ENCODE measurements around the gene CCBE1.
"Not testable (repeated sequence)": the region's sequence is repeated elsewhere in the genome, so short reads cannot be mapped to it uniquely, and the experiment has no call there.

CCBE1 gene

DNA sequence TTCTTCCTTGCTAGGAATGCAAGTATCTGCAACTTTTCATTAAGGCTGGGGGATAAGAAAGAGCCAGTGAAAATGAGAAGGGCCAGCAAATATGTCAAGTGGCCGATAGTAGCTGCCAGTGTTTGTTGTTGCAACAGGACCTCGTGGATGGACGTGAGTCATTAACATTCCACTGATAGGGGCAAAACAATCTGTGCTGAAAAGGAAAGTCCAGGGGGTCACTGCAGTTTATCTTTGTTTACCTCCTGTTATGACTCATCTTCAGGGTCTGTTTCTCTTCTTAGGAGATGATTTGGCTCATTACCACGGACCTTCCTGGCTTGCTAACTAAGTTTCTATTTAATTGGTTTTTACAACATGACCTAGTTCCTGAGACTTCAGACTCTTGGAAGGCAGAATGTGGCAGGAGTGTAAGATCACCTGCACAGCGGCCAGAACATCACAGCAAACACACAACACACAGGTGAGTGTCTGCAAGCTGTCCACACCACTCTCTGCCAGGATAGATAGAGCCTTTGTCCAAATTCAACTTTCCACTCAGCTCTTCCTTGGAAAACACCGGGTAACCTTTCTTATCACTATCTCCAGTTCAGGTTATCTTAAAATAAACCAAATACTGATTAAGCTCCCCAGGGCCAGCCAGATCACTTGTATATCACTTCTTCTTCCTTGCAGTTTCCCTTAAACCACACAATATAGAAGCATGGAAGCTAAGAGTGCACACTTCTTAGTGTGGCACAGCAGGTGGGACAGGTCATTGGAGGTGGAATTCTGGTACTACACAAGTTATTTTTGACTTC, 180.7 kb downstream of the CCBE1 start:
- Histone ChIP-seq H3K36me3 (ENCODE audit: control insufficient read depth, insufficient read depth, low read length) (no peaks in the 10 kb centered on the region), H3K27ac (ENCODE audit: low read depth, low read length, severe bottlenecking) (peak overlapping the region; percentile 92), H3K4me1 (ENCODE audit: control insufficient read depth, insufficient read depth, low read length, poor library complexity, severe bottlenecking) (peaks cover 22% of the 10 kb centered on the region), H3K9me3 (ENCODE audit: control insufficient read depth, low read length) (no peaks in the 10 kb centered on the region), H3K4me3 (ENCODE audit: extremely low read depth, insufficient read depth, low read length, poor library complexity, severe bottlenecking) (no peak overlapping the region)
- WGBS, 2 experiments (ENCODE audit: insufficient coverage in 2 of 2): 7 to 11% methylated on average over 4 to 5 of the region's 6 CpGs

DNA sequence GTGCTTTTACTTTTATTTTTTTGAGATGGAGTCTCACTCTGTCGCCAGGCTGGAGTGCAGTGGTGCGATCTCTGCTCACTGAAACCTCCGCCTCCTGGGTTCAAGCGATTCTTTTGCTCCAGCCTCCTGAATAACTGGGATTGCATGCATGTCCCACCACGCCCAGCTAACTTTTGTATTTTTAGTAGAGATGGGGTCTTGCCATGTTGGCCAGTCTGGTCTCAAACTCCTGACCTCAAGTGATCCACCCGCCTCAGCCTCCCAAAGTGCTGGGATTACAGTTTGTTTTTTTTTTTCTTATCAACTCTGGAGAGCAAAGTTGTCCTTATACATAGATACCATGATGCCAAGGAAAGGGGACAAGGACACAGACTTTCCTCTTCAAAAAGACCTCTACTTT, 181.3 kb downstream of the CCBE1 start:
- peaks cover 22% of the 10 kb centered on the region for H3K4me1 ChIP-seq (ENCODE audit: control insufficient read depth, insufficient read depth, low read length, poor library complexity, severe bottlenecking)
- H3K36me3 ChIP-seq (ENCODE audit: control insufficient read depth, insufficient read depth, low read length); H3K9me3 ChIP-seq (ENCODE audit: control insufficient read depth, low read length); H3K4me3 ChIP-seq (ENCODE audit: extremely low read depth, insufficient read depth, low read length, poor library complexity, severe bottlenecking): not testable (repeated sequence)
- 76 to 79% methylated on average over 4 of the region's 6 CpGs for WGBS, 2 experiments (ENCODE audit: insufficient coverage in 2 of 2)
- peak overlapping the region; percentile 92 for H3K27ac ChIP-seq (ENCODE audit: low read depth, low read length, severe bottlenecking)

DNA sequence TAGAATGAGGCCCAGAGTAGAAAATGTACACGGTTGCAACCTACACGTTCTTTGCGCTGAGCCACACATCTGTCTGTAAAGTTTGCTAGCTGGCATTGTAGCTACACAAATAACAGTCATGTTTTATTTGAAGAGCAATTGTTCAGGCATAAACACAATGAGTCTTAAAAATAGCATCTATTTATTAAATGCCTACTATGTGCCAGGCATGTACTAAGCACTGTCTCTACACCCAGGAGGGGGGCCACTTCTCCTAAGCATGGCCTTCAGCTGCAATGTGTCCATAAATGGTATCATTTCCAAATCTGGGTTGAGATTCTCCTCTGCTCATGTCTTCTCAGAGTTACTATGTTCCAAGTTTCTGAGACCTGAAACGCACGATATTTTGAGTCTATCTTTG, 182.1 kb downstream of the CCBE1 start:
- Histone ChIP-seq H3K9me3 (ENCODE audit: control insufficient read depth, low read length) (no peaks in the 10 kb centered on the region), H3K4me3 (ENCODE audit: extremely low read depth, insufficient read depth, low read length, poor library complexity, severe bottlenecking) (no peak overlapping the region), H3K27ac (ENCODE audit: low read depth, low read length, severe bottlenecking) (no peak overlapping the region), H3K36me3 (ENCODE audit: control insufficient read depth, insufficient read depth, low read length) (no peaks in the 10 kb centered on the region), H3K4me1 (ENCODE audit: control insufficient read depth, insufficient read depth, low read length, poor library complexity, severe bottlenecking) (peaks cover 22% of the 10 kb centered on the region)
- WGBS, 2 experiments (ENCODE audit: insufficient coverage in 2 of 2): 92 to 93% methylated on average over 2 to 3 of the region's 5 CpGs

DNA sequence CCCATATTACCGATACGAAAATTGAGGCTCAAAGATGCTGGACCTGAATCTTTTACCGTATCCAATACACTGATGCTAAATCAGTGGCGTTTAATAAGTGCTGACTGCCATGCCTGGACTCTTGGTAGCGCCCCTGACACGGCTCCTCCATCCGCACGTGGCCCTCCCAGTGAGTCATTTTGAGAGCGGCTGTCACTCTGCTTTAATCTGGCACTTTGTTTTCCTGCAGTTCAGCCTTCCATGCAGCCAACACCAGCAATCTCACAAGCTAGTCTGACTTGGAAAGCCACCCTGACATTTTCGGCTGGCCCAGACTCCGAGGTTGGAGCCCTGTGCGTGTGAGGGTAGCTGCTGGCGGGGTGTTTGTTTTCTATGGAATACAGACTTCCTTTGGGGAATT, 183.0 kb downstream of the CCBE1 start:
- H3K9me3 ChIP-seq (ENCODE audit: control insufficient read depth, low read length): no peaks in the 10 kb centered on the region

DNA sequence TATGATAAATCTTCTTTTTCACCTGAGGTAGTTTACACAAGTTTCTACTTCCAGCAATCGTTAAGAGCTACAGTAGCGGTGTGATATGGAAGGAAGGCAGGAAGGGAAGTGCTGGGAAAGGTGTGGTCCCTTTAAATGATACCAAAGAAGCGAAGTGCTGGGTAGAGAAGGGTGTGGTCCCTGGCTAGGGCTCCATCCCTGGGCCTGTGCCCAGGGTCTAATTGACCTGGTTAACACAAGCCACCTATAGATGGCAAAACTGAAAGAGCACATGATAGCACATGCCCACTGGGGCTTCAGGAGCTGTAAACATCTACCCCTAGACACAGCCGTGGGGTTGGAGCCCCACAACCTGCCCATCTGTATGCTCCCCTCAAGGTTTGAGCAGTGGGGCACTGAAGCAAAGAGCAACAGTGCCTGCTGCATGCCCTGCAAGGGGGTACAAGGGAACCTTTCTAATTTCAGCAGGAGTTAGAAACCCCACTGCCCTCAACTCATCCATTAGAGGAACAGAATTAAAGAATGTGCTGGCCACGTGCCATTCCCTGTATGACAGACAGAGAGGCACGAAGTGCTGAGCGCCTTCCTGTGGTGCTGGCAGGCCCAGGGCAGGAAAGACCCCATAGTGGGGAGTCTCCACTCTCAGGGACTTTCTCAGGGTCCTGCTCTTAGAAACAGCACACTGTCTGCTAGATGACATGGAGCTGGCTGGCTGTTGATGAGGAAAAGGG, 185.0 kb downstream of the CCBE1 start:
- WGBS, 2 experiments (ENCODE audit: insufficient coverage in 2 of 2): 83 to 84% methylated on average over 6 to 7 of the region's 7 CpGs
- Histone ChIP-seq H3K4me1 (ENCODE audit: control insufficient read depth, insufficient read depth, low read length, poor library complexity, severe bottlenecking) (peaks cover 27% of the 10 kb centered on the region), H3K36me3 (ENCODE audit: control insufficient read depth, insufficient read depth, low read length) (no peaks in the 10 kb centered on the region), H3K4me3 (ENCODE audit: extremely low read depth, insufficient read depth, low read length, poor library complexity, severe bottlenecking) (no peak overlapping the region), H3K27ac (ENCODE audit: low read depth, low read length, severe bottlenecking) (no peak overlapping the region), H3K9me3 (ENCODE audit: control insufficient read depth, low read length) (no peaks in the 10 kb centered on the region)

More for the DNA sequence above, 183.0 kb downstream of the CCBE1 start:
- Histone ChIP-seq H3K4me1 (ENCODE audit: control insufficient read depth, insufficient read depth, low read length, poor library complexity, severe bottlenecking) (peaks cover 27% of the 10 kb centered on the region), H3K27ac (ENCODE audit: low read depth, low read length, severe bottlenecking) (peak overlapping the region; percentile 76), H3K36me3 (ENCODE audit: control insufficient read depth, insufficient read depth, low read length) (no peaks in the 10 kb centered on the region), H3K4me3 (ENCODE audit: extremely low read depth, insufficient read depth, low read length, poor library complexity, severe bottlenecking) (no peak overlapping the region)
- WGBS, 2 experiments (ENCODE audit: insufficient coverage in 2 of 2): 72 to 73% methylated on average over 9 of the region's 13 CpGs

DNA sequence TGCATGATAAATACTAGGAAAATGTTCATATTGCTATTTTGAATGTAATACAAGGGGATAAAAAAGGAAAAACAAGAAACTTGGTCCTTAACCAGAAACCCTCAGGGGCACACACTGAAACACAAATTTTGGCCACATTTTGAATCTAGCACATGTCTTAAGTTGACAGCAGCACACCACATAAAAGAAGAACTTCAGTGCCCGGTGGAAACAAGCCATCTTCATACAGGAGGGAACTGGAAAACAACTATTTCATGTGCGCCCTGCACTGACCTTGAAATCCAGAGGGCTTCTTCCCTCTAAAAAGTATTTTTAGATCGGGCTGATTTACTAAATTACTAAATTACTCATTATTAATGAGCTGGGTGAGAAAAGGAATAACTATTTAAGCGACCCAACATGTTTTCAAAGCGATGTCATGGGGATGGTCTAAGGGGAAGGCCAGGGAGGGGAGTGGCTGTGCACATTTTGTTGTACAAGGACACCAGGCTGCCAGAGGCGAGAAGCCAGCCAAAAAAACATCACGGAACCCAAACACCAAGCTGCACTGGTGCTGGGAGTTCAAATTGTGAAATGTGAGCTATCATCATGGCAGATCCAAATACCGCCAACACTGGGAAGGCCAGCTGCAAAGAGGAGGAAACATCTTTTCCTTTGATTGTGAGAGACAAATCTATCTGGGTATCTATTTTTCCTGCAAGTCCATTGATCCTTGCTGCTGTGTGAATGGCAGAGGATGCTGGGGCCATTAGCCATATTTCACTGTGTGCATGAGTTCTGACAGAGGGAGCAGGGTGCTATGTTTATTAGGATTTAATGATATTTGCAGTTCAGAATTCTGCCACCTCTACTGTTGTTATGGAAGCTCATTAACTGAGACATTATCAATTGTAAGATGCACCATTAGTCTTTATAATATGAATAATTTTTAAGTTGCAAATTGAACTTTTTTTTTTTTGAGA, 187.5 kb downstream of the CCBE1 start:
- Histone ChIP-seq H3K9me3 (ENCODE audit: control insufficient read depth, low read length) (no peaks in the 10 kb centered on the region), H3K27ac (ENCODE audit: low read depth, low read length, severe bottlenecking) (no peak overlapping the region), H3K36me3 (ENCODE audit: control insufficient read depth, insufficient read depth, low read length) (no peaks in the 10 kb centered on the region), H3K4me3 (ENCODE audit: extremely low read depth, insufficient read depth, low read length, poor library complexity, severe bottlenecking) (no peak overlapping the region), H3K4me1 (ENCODE audit: control insufficient read depth, insufficient read depth, low read length, poor library complexity, severe bottlenecking) (peaks cover 13% of the 10 kb centered on the region)
- 93 to 94% methylated on average over 4 to 5 of the region's 8 CpGs for WGBS, 2 experiments (ENCODE audit: insufficient coverage in 2 of 2)

DNA sequence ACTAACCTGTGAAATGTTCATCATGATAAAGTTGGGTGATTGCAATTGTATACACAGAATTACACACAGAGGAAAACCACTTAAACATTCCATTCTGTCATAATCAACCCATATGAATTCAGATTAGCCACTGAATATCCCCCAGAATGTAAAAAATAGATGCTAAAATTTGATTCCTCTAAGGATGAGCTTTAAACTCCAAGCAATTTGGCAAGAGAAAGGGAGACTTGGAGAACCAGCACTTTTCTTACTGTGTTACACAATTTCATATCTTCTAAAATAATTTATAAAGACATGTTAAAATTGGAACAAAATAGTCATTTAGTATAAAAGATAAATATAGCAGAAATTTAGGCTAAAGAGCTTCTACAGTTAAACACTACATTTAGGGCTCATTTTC, 191.9 kb downstream of the CCBE1 start:
- Histone ChIP-seq H3K4me1 (ENCODE audit: control insufficient read depth, insufficient read depth, low read length, poor library complexity, severe bottlenecking) (peaks cover 12% of the 10 kb centered on the region), H3K36me3 (ENCODE audit: control insufficient read depth, insufficient read depth, low read length) (no peaks in the 10 kb centered on the region), H3K4me3 (ENCODE audit: extremely low read depth, insufficient read depth, low read length, poor library complexity, severe bottlenecking) (no peak overlapping the region), H3K9me3 (ENCODE audit: control insufficient read depth, low read length) (no peaks in the 10 kb centered on the region), H3K27ac (ENCODE audit: low read depth, low read length, severe bottlenecking) (no peak overlapping the region)

DNA sequence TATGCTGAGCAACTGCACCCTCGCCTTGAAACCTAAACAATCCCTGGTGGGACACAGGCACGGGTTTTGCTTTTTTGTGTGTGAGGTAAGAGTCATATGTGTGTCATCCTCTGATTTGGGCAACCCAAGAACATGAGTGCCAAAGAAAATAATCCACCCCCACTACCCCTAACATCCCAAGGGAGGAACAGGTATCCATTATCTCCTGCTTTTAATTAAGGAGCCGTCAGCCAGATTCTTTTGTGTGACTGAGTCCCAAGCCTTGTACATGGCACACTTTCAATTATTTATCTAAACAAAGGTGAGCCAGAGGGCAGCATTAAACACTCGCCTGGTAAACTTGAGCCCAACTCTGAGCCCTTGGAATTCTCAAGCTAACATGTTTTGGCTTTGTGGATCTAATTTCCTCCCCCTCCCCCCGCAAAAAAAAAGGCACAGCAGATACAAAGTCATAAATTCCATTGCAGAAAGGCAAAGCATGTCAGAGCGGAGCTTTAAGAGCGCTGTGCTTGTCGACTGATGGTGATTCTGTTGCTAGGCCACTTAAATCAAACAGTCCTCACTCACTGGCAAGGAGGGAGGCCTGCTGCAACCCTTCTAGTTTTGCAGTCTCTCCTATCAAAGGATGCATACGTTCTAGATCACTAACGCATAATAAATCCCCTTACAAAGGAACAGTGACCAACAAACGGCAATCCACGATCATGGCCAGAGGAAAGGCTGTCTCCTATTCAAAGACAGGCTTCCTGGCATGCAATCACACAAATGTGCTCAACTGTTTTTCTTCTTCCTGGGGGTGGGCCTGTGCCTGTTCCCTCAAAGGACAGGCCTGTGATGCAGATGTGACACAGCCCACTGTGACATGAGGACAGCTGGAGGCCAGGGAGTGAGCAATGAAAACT, 194.7 kb downstream of the CCBE1 start:
- H3K4me1 ChIP-seq (ENCODE audit: control insufficient read depth, insufficient read depth, low read length, poor library complexity, severe bottlenecking): peaks cover 7% of the 10 kb centered on the region
- H3K36me3 ChIP-seq (ENCODE audit: control insufficient read depth, insufficient read depth, low read length): no peaks in the 10 kb centered on the region
- peak overlapping the region; percentile 60 for H3K27ac ChIP-seq (ENCODE audit: low read depth, low read length, severe bottlenecking)
- H3K4me3 ChIP-seq (ENCODE audit: extremely low read depth, insufficient read depth, low read length, poor library complexity, severe bottlenecking): no peak overlapping the region
- 73 to 75% methylated on average over 7 to 8 of the region's 12 CpGs for WGBS, 2 experiments (ENCODE audit: insufficient coverage in 2 of 2)
- peaks cover 5% of the 10 kb centered on the region for H3K9me3 ChIP-seq (ENCODE audit: control insufficient read depth, low read length)

DNA sequence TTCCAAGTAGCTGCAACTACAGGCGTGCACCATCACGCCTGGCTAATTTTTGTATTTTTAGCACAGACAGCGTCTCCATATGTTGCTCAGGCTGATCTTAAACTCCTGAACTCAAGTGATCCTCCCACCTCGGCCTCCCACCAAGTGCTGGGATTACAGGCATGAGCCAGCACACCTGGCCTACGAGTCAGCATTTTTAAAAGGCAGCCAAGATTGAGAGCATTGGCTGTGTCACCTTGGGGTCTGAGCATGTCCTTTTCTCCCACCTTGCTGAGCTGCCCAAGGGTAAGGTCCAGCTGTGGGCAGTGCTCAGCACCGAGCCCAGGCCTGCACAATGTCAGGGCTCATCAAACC, 195.3 kb downstream of the CCBE1 start:
- peaks cover 5% of the 10 kb centered on the region for H3K9me3 ChIP-seq (ENCODE audit: control insufficient read depth, low read length)
- WGBS, 2 experiments (ENCODE audit: insufficient coverage in 2 of 2): 92 to 93% methylated on average over 5 to 6 of the region's 6 CpGs
- H3K27ac ChIP-seq (ENCODE audit: low read depth, low read length, severe bottlenecking): peak overlapping the region; percentile 60
- H3K36me3 ChIP-seq (ENCODE audit: control insufficient read depth, insufficient read depth, low read length): no peaks in the 10 kb centered on the region
- peaks cover 7% of the 10 kb centered on the region for H3K4me1 ChIP-seq (ENCODE audit: control insufficient read depth, insufficient read depth, low read length, poor library complexity, severe bottlenecking)
- H3K4me3 ChIP-seq (ENCODE audit: extremely low read depth, insufficient read depth, low read length, poor library complexity, severe bottlenecking): no peak overlapping the region

DNA sequence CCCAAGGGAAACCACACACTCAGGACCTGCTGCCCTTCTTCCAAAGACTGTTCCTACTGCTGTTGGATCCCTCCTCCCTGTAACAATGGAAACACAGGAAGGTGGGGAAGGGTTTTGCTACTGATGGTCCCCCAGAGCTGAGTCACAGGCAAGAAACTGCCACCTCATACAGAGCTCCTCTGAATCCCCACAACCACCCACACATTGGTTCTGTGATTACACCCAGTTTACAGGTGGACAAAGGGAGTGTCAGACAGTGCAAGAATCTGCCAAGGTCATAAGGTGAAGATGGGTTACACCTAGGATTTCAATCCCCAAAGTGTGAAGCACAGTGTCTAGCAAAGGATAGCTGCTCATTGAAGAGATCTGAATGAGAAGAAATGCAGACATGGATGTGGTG, 196.5 kb downstream of the CCBE1 start:
- H3K4me3 ChIP-seq (ENCODE audit: extremely low read depth, insufficient read depth, low read length, poor library complexity, severe bottlenecking): no peak overlapping the region
- H3K9me3 ChIP-seq (ENCODE audit: control insufficient read depth, low read length): peaks cover 5% of the 10 kb centered on the region
- no peaks in the 10 kb centered on the region for H3K36me3 ChIP-seq (ENCODE audit: control insufficient read depth, insufficient read depth, low read length)
- H3K4me1 ChIP-seq (ENCODE audit: control insufficient read depth, insufficient read depth, low read length, poor library complexity, severe bottlenecking): peaks cover 7% of the 10 kb centered on the region
- H3K27ac ChIP-seq (ENCODE audit: low read depth, low read length, severe bottlenecking): no peak overlapping the region

Measured in mesodermal cell (in vitro differentiated cells).